PC-3 (cell line): ENCODE measurements around the gene CYB5R3. TPM values are rescaled to one million over a fixed set of nuclear protein-coding genes. Genes with fewer than 3 reads are reported as not detected.
A peak's percentile ranks its signal among the peaks of the same experiment; 100 is the strongest.
"Not testable (repeated sequence)": the region's sequence is repeated elsewhere in the genome, so short reads cannot be mapped to it uniquely, and the experiment has no call there.

Experiments
- ATAC-seq: fragments of 200-7000 bp; cut with Tn5 transposase; 2 replicates; pipeline ENCODE4 v1.9.1; 2020; ENCODE audit warnings: mild to moderate bottlenecking, moderate library complexity
- BruUV-seq: library from RNA; stranded (reverse); fragments of 400-500 nt; replicated peaks from 2 replicates; lab custom pipeline; 2021; lab: Mats Ljungman, UMichigan
- CTCF ChIA-PET: fragments of 300-600 bp; sonication (Branson Sonifier 250); formaldehyde crosslinking; loops from one replicate; lab custom pipeline; 2022; ENCODE audit warnings: antibody characterized with exemption; lab: Charles Lee
- POLR2A ChIA-PET: fragments of 300-600 bp; sonication (Branson Sonifier 250); formaldehyde crosslinking; loops from one replicate; lab custom pipeline; 2022; ENCODE audit warnings: antibody characterized with exemption; ENCODE audit not compliant: unreplicated experiment; lab: Charles Lee
- DNase-seq: peaks from one replicate; pipeline ENCODE4 v3.0.0-alpha.2; 2015
- H2AFZ ChIP-seq: fragments of 300-600 bp; sonication (generic); 2 replicates; pipeline ENCODE4 v1.6.0; 2016; ENCODE audit warnings: antibody characterized with exemption, low read length
- H3F3A ChIP-seq: fragments of 300-600 bp; sonication (generic); one replicate; pipeline ENCODE4 v1.6.0; 2017; ENCODE audit warnings: antibody characterized with exemption, low read length, control low read depth, mild to moderate bottlenecking; ENCODE audit not compliant: unreplicated experiment
- H3K27ac ChIP-seq: fragments of 300-600 bp; sonication (generic); 2 replicates; pipeline ENCODE4 v1.5.1; 2016; ENCODE audit warnings: mild to moderate bottlenecking, low read length
- H3K27me3 ChIP-seq: fragments of 300-600 bp; sonication (generic); 2 replicates; pipeline ENCODE4 v1.6.1; 2016; ENCODE audit warnings: low read length, mixed read lengths
- H3K36me3 ChIP-seq: fragments of 300-600 bp; sonication (generic); 2 replicates; pipeline ENCODE4 v1.6.1; 2016; ENCODE audit warnings: low read depth, mixed run types, low read length, mixed read lengths
- H3K4me1 ChIP-seq: fragments of 300-600 bp; sonication (generic); 2 replicates; pipeline ENCODE4 v1.5.1; 2016; ENCODE audit warnings: low read length; ENCODE audit not compliant: insufficient read depth
- H3K4me2 ChIP-seq: fragments of 300-600 bp; sonication (generic); 2 replicates; pipeline ENCODE4 v1.6.0; 2016; ENCODE audit warnings: low read length
- H3K4me3 ChIP-seq: fragments of 300-600 bp; sonication (generic); 2 replicates; pipeline ENCODE4 v1.5.1; 2016; ENCODE audit warnings: mild to moderate bottlenecking, low read length, mixed read lengths
- H3K79me2 ChIP-seq: fragments of 300-600 bp; sonication (generic); 2 replicates; pipeline ENCODE4 v1.6.1; 2017; ENCODE audit warnings: low read length, mixed read lengths
- H3K9ac ChIP-seq: fragments of 300-600 bp; sonication (generic); 2 replicates; pipeline ENCODE4 v1.6.0; 2016; ENCODE audit warnings: mild to moderate bottlenecking, low read length
- H3K9me2 ChIP-seq: fragments of 300-600 bp; sonication (generic); replicated peaks from 2 replicates; pipeline ENCODE4 v1.6.1; 2016; ENCODE audit warnings: mixed run types, low read length, mixed read lengths
- H3K9me3 ChIP-seq: fragments of 300-600 bp; sonication (generic); 2 replicates; pipeline ENCODE4 v1.6.1; 2016; ENCODE audit warnings: low read length, mixed read lengths
- H4K20me1 ChIP-seq: fragments of 300-600 bp; sonication (generic); 2 replicates; pipeline ENCODE4 v1.6.1; 2016; ENCODE audit warnings: low read length, mixed read lengths
- EZH2 ChIP-seq: fragments of 300-600 bp; sonication (generic); IDR thresholded peaks from one replicate; pipeline ENCODE4 v1.6.1; 2017; ENCODE audit warnings: antibody characterized with exemption, mild to moderate bottlenecking, low read length; ENCODE audit not compliant: unreplicated experiment
- EZH2phosphoT487 ChIP-seq: fragments of 300-600 bp; sonication (generic); IDR thresholded peaks from 2 replicates; pipeline ENCODE4 v1.6.1; 2018; ENCODE audit warnings: mild to moderate bottlenecking, antibody characterized with exemption, low read length, borderline replicate concordance
- intact Hi-C: fragments of 100-400 bp; cut with micrococcal nuclease; formaldehyde crosslinking; loops from 2 replicates; pipeline ENCODE4 v1.9.0; 2023
- total RNA-seq: library from RNA; depleted of rRNA; stranded (reverse); fragments of >200 nt; gene quantifications from 2 replicates; pipeline ENCODE4 v1.2.3, GENCODE V29; 2014
- TF ChIP-seq, protein P1 (sequence below): fragments of 300-600 bp; sonication (generic); conservative IDR thresholded peaks from 2 replicates; pipeline ENCODE4 v1.5.1; 2017; ENCODE audit warnings: antibody characterized with exemption, low read depth, mild to moderate bottlenecking, low read length

The CYB5R3 gene
- total RNA-seq, 1 experiment from 2014 or later, result 73.3 TPM

DNA sequence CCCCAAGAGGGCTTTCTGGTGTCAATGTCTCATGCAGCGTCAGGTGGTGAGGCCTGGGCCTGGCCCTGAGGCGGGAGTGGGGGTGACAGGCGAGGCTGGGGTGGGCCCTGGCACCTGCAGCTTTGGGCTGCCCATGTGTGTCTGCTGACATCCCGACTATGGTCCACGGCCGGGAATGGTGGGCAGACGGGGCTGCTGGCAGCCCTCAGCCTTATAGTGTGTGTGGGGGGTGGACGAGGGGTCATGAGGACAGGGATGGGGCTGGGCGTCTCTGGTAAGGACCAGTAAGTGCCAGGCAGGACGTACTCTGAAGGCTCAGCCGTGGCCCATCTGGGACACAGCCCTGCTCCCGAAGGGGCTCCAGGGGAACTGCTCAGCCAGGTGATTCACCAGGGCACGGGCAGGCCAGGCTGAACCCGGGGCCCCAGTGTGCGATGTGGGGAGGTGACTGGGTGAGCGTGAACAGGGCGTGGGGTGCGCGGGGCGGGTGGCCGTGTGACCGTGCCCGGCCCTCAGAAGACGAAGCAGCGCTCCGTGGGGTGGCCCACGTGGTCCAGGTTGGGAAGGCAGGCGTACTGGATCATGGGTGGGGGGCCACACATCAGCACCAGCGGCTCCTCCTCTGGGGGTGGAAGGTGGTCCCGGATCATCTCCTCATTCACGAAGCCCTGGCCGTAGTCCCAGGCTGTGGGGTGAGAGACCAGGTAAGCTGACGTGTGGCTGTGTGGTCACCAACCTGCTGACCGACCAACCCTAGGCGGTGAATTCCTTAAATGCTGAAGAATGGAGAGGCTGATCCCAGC lies 29.7 kb downstream of the CYB5R3 start:
- CTCF ChIA-PET, result no interaction called here
- H2AFZ ChIP-seq, result no peak overlapping the region
- H3K79me2 ChIP-seq, result no peaks in the 10 kb centered on the region
- TF ChIP-seq EZH2phosphoT487, result no peak
- TF ChIP-seq, protein P1, sequence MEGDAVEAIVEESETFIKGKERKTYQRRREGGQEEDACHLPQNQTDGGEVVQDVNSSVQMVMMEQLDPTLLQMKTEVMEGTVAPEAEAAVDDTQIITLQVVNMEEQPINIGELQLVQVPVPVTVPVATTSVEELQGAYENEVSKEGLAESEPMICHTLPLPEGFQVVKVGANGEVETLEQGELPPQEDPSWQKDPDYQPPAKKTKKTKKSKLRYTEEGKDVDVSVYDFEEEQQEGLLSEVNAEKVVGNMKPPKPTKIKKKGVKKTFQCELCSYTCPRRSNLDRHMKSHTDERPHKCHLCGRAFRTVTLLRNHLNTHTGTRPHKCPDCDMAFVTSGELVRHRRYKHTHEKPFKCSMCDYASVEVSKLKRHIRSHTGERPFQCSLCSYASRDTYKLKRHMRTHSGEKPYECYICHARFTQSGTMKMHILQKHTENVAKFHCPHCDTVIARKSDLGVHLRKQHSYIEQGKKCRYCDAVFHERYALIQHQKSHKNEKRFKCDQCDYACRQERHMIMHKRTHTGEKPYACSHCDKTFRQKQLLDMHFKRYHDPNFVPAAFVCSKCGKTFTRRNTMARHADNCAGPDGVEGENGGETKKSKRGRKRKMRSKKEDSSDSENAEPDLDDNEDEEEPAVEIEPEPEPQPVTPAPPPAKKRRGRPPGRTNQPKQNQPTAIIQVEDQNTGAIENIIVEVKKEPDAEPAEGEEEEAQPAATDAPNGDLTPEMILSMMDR, result no peak
- no peak for TF ChIP-seq EZH2
- H4K20me1 ChIP-seq, result no peaks in the 10 kb centered on the region
- no peak overlapping the region for H3K27ac ChIP-seq
- intact Hi-C loops, result no loop called here
- H3K9me2 ChIP-seq, result no peaks in the 10 kb centered on the region
- no peaks in the 10 kb centered on the region for H3K9me3 ChIP-seq
- no peak overlapping the region for H3K4me3 ChIP-seq
- no peaks in the 10 kb centered on the region for H3K36me3 ChIP-seq
- no peak overlapping the region for H3K4me2 ChIP-seq
- ATAC-seq, result no peak
- H3F3A ChIP-seq, result no peaks in the 10 kb centered on the region
- H3K27me3 ChIP-seq, result no peaks in the 10 kb centered on the region
- H3K4me1 ChIP-seq, result peaks cover 15% of the 10 kb centered on the region
- POLR2A ChIA-PET, result no interaction called here
- DNase-seq, result no peak
- H3K9ac ChIP-seq, result no peak overlapping the region
- BruUV-seq, result TSS peak; percentile 51

GRCh38 chr22:42617155-42617983 lies 31.8 kb downstream of the CYB5R3 start:
- Histone ChIP-seq H3K27me3 (no peaks in the 10 kb centered on the region), H3F3A (no peaks in the 10 kb centered on the region), H3K9me3 (no peaks in the 10 kb centered on the region), H3K79me2 (peaks cover 20% of the 10 kb centered on the region), H3K4me1 (peaks cover 22% of the 10 kb centered on the region), H3K9me2 (no peaks in the 10 kb centered on the region), H4K20me1 (peaks cover 9% of the 10 kb centered on the region; the same call in 1 of the 2 replicates), H2AFZ (no peak overlapping the region), H3K9ac (no peak overlapping the region), H3K36me3 (0 out of 2 replicates have a peak, but pooled peaks cover under 1% of the 10 kb centered on the region), H3K27ac (no peak overlapping the region), H3K4me3 (no peak overlapping the region), H3K4me2 (no peak overlapping the region)
- ChIA-PET CTCF (no interaction called here), POLR2A (no interaction called here)
- no peak for DNase-seq
- TF ChIP-seq EZH2phosphoT487 (no peak), EZH2 (no peak)
- TF ChIP-seq, protein P1, result no peak
- intact Hi-C loops, result no loop called here
- no TSS peak for BruUV-seq
- no peak for ATAC-seq

- H2AFZ ChIP-seq, H3K27me3 ChIP-seq, CTCF ChIA-PET, H3K9me3 ChIP-seq, H3K9me2 ChIP-seq, H3K36me3 ChIP-seq, intact Hi-C loops, BruUV-seq, H3F3A ChIP-seq, DNase-seq: not testable (repeated sequence)
- H3K9ac ChIP-seq, result peak overlapping the region; percentile 33; the same call in 1 of the 2 replicates
- H4K20me1 ChIP-seq, result peaks cover 14% of the 10 kb centered on the region; the same call in 1 of the 2 replicates
- H3K4me2 ChIP-seq, result peak overlapping the region; percentile 79
- H3K4me1 ChIP-seq, result peaks cover 15% of the 10 kb centered on the region
- peaks cover 36% of the 10 kb centered on the region for H3K79me2 ChIP-seq
- peak; percentile 8 for ATAC-seq
- peak overlapping the region; percentile 97 for H3K27ac ChIP-seq
- H3K4me3 ChIP-seq, result peak overlapping the region; percentile 53
- POLR2A ChIA-PET, result interaction anchor here (0.6 kb wide), 2 partner anchors 73 to 449 kb away, joined by 4 to 6 read pairs; no protein-coding TSS in a partner anchor
Measured at GRCh38 chr22:42615860-42616175, 33.4 kb downstream of the CYB5R3 start.
